CD4-positive, alpha-beta T cell treated with Interferon alpha-2 for 1 hour (primary cell): ENCODE data around the gene SGIP1.
"Not testable (repeated sequence)": the region's sequence is repeated elsewhere in the genome, so short reads cannot be mapped to it uniquely, and the experiment has no call there.

Experiments used
- DNase-seq, 2 donors: peaks; one replicate each; pipeline ENCODE4 v3.0.0-alpha.2; 2020 to 2022

Gene SGIP1

GRCh38 chr1:66734531-66734930, 200.6 kb downstream of the SGIP1 start:
- not testable (repeated sequence) for DNase-seq

- DNase-seq, result no peak
These were observed 203.9 kb downstream of the SGIP1 start for GRCh38 chr1:66737836-66738235.

DNA sequence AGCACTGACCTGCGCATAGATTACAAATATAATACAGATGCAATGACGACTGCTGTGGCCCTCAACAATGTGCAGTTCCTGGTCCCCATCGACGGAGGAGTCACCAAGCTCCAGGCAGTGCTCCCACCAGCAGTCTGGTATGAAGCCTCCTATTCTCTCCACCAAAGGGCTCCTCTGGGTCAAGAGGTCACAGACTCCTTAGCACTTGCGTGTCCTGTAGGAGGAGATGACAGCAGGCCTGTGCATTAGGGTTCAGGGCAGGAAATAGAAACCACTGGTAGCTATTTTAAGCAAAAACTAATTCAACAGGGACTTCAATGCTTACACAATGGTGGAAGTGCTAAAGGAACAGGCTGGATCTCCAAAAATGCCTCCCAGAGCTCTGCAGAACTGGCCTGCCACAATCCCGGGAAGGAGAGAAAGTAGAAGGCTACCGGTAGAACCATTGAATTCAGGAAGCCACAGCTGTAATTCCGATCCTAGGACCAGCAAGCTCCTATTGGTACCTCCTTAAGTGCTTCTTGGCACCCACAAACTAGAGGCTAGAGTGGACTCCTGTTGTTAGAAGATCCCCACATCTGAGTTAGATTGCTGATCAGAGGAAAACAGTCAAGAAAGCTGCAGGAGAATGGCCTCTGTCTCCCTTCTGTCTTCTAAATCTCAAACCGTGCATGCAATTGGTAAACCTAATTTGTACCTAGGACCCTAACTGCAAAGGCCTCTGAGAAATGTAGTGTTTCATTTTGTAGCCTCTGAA, 205.6 kb downstream of the SGIP1 start:
- DNase-seq, result no peak

GRCh38 chr1:66745451-66745850, 211.5 kb downstream of the SGIP1 start:
- no peak for DNase-seq

- no peak for DNase-seq
These were observed 213.5 kb downstream of the SGIP1 start for GRCh38 chr1:66747501-66747900.

GRCh38 chr1:66750577-66750976, 216.6 kb downstream of the SGIP1 start:
- DNase-seq, result no peak

GRCh38 chr1:66751160-66751559, 217.2 kb downstream of the SGIP1 start:
- no peak for DNase-seq

DNA sequence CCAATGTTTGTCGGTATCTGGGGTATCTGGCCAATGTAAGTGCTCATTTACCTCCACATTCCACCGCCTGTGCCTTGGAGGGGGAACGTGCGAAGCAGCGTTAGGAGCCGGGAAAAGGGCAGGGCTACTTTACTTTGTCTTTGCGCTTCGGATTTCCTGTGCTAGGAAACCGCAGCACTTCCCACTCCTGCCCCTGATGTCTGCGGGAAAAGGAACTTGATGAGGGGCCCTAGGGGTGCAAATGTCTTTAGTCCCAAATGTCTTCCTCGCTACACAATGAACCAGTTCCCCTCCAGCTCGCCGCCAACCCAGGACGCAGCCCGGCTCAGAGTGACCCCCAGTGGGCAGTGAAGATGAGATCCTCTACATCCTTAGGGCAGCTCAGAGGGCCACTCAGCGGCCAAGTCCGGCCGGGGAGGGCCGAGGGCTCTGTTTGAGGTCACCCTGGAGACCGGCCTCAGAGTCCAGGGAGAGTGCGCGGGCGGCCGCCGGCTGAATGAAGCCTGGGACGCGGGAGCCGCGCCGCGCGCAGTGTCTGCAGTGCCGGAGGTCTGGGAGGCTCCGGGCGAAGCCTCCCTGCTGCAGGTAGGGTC, 218.1 kb downstream of the SGIP1 start, which contains the start of gene DYNLT5:
Gene DYNLT5 (plus strand): TSS at position 460 of the 593 bp plus-strand sequence. CDS start 2,200 bp downstream, outside the sequence.
- DNase-seq, result peak in 1 of 2 donors; percentile 22

DNA sequence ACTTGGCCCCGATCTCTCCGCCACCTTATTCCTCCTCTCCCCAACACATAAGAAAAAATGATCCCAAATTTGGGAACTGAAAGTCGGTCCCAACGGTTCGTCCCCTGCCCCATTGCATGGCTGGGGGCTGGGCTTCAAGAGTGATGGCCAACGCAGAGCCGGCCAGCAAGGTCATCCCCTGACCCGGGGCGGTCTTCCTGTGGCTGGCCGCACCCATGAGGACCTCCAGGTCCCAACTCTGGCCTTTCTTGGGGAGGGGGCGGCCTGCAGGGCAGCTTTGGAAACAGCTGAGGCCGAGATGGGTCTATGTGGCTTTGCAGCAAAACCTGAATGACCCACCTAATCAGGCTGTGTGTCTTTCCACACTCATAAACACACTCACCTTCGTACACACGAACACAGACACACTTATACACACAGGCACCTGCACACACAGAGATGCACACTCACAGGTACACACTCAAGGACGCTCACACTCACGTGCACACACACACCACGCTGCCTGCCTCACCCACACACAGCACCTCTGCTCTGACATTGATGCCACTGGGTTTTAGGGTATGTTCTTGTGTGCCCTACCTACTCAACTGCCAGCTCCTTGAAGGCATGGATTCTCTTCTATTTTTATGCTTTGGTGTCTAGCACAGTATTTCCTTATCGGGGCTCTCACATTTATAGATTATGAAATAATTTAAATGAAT, 218.9 kb downstream of the SGIP1 start:
- no peak for DNase-seq

DNA sequence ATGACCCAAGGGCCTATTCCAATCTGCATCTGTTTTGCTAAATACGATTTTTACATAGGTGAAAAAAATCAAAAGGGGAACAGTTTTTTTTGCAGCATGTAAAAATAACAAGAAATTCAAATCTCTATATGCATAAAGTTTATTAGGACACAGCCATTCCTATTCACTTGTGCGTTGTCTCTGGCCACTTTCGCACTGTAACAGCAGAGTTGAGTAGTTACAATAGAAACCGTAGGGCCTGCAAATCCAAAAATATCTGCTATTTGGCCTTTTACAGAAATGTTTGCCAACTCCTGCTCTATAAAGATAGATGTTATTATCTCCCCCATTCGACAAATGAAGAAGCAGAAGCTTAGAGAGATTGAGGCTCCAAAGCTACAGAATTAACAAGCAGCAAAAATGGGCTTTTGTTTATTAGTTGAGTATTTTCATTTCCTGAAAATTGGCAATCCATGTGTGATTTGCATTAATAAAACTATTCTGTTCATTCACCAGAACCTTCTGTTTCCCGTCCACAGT, 223.8 kb downstream of the SGIP1 start:
- no peak for DNase-seq

GRCh38 chr1:66758241-66758755, 224.3 kb downstream of the SGIP1 start:
- no peak for DNase-seq

DNA sequence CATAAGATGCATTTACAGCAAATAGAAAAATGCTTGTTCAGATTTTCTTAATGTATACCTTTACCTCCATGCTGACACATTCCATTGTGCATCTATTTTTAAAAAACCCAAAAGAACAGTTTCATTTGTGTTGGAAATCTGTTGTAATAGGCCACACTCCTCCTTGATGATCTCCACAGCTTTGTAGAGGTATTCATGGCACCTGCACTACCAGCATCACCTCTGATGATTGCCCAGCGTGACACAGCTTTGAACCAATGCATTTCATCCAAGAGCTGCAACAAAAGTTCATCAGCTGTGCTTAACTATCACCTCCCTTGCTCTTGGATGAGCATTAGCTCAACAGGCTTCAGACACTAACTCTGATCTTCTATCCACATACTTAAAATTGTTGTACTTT, 226.6 kb downstream of the SGIP1 start:
- no peak for DNase-seq

- peak in 1 of 2 donors; percentile 10 for DNase-seq
These were observed 227.3 kb downstream of the SGIP1 start for GRCh38 chr1:66761221-66761620.

DNA sequence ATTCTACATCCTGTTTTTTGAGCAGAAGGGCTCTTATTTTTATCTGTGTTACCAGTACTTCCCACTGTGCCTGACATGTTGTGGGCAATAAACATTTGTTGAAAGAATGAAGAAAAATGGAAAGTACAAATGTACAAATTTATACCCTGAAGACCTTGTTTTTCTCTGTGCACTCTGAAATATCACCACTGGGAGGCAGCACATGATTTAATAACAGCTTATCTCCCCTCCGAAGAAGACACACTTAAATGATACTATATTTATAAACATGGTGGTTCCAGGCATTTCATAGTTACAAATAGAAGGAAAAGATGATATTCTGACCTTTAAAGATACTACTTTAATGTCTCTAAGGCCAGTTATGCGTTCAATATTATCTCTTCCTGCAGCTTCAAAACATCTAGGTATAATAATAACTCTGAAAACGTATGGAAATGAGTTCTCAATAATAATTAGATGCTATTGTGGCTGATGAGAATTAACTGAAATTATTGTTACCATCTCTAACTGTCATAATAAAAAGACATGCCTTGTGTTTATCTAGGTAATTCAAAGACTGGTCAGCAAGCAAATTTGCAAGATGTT, 231.1 kb downstream of the SGIP1 start:
- DNase-seq, result peak; percentile 35 to 69

- no peak for DNase-seq
These were observed 233.7 kb downstream of the SGIP1 start for GRCh38 chr1:66767626-66768025.

- no peak for DNase-seq
These were observed 235.0 kb downstream of the SGIP1 start for GRCh38 chr1:66768965-66769364.

- peak in 1 of 2 donors; percentile 57 for DNase-seq
These were observed 235.7 kb downstream of the SGIP1 start for GRCh38 chr1:66769512-66770229.

DNA sequence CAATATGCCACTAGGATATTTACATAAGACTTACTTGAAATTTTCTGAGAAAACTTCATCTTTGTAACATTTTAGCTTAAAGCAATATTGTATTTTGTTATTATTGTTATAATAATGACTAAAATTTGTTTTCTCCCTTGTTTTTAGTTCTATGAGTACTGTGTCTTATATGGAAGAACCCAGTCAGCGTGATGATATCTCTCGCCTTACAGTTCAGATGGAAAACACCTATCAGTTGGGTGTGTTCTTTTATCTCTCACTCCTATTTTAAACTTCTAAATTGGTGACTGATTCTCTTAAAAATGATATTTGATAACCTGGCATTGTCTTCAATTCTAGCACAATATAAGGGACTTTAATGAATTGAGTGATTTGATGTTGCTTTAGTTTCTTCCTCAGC, 236.3 kb downstream of the SGIP1 start:
- DNase-seq, result no peak

- DNase-seq, result no peak
These were observed 236.7 kb downstream of the SGIP1 start for GRCh38 chr1:66770694-66771093.

- DNase-seq, result no peak
These were observed 239.3 kb downstream of the SGIP1 start for GRCh38 chr1:66773227-66773626.

DNA sequence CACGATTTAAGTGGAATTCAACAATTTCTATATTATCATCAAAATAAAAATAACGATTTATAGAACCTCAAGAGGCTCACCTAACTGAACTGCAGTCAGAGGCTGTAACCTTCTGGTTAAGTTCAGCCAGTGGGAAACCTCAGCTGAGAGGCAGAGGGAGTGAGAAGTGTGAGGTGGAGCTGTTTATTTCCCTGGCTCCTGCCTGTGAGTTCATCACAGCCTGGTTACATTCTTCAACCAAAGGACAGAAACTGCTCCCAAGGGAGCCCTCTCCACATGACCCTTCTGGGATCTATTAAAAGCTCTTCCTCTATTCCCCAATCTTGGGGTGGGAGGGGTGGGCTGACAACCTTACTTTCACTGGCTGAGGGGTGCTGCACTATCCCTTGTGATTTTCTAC, 240.5 kb downstream of the SGIP1 start:
- no peak for DNase-seq

- DNase-seq, result no peak
These were observed 241.7 kb downstream of the SGIP1 start for GRCh38 chr1:66775646-66776045.
